ENCODE results near the gene SHF. TPM values are rescaled to one million over a fixed set of nuclear protein-coding genes. Genes with fewer than 3 reads are reported as not detected.
A peak's percentile ranks its signal among the peaks of the same experiment; 100 is the strongest.

The SHF gene
- total and polyA plus RNA-seq, 2 of the 8 experiments (the other 6 are each of a cell fraction or from before 2014, with no cell fraction given): 13.1 to 26.7 TPM

- no peak for TF ChIP-seq SUZ12 (IDR thresholded peaks at IDR 0.05; ENCODE audit: low read length)
- TF ChIP-seq KDM4A (IDR thresholded peaks at IDR 0.05; ENCODE audit: low read depth, low read length, severe bottlenecking): no peak
- no peak for TF ChIP-seq BCL11A (IDR thresholded peaks at IDR 0.05; ENCODE audit: low read depth in 2 of 2, low read length in 2 of 2)
- TF ChIP-seq SP4 (IDR thresholded peaks at IDR 0.05; ENCODE audit: low read length): no peak
- ChIA-PET CTCF (ENCODE audit: partially characterized antibody) (interaction anchor here (0.6 to 41.8 kb wide), 6 partner anchors 23 to 236 kb away, joined by 3 to 1117 read pairs (median 26); partner anchors contain the start of gene SHF), POLR2A (ENCODE audit: partially characterized antibody) (interaction anchor here (0.7 to 3.8 kb wide), 13 partner anchors 16 to 237 kb away, joined by 3 to 33 read pairs (median 3); partner anchors contain the start of gene SHF)
- no peaks in the 10 kb centered on the region for H3K79me1 ChIP-seq (ENCODE audit: low read depth, low read length)
- 0 out of 8 replicates have a peak overlapping the region, but pooled peaks of 1 of the 4 experiments have one; percentile 78 for H3K4me3 ChIP-seq (ENCODE audit: extremely low read depth in 1 of 4, insufficient read depth in 2 of 4, low read depth in 3 of 4, low read length in 4 of 4)
- no peak overlapping the region for H3K4me2 ChIP-seq (ENCODE audit: insufficient read depth in 1 of 2, low read depth in 2 of 2, low read length in 2 of 2)
- H3K27me3 ChIP-seq (replicated peaks in 1 of 4; ENCODE audit: control insufficient read depth in 3 of 4, extremely low read depth in 1 of 4, insufficient read depth in 3 of 4, low read length in 3 of 4): no peaks in the 10 kb centered on the region
- no peak overlapping the region for H2BK20ac ChIP-seq (ENCODE audit: low read length)
- no peak overlapping the region for H2AFZ ChIP-seq (ENCODE audit: low read length)
- H3K27ac ChIP-seq (ENCODE audit: low read depth, low read length): no peak overlapping the region
- H3K18ac ChIP-seq (ENCODE audit: extremely low read depth, low read length): peak overlapping the region; percentile 13; the same call in 1 of the 2 replicates
- H2BK12ac ChIP-seq (ENCODE audit: low read depth, low read length): no peak overlapping the region
- H3K23ac ChIP-seq (ENCODE audit: insufficient read length): no peak overlapping the region
- no peak overlapping the region for H4K5ac ChIP-seq (ENCODE audit: insufficient read length, low read depth, low read length)
- no peak overlapping the region for H3K14ac ChIP-seq (ENCODE audit: insufficient read length)
- H3K56ac ChIP-seq (replicated peaks; ENCODE audit: insufficient read length, low read depth, low read length): no peak overlapping the region
- H3K9me3 ChIP-seq (ENCODE audit: insufficient read depth in 2 of 2, low read depth in 1 of 2, low read length in 1 of 2): no peaks in the 10 kb centered on the region
- no peaks in the 10 kb centered on the region for H3K79me2 ChIP-seq (ENCODE audit: control insufficient read depth in 1 of 2, insufficient read depth in 2 of 2, low read length in 2 of 2)
- no peaks in the 10 kb centered on the region; the same call in 1 of the 2 replicates for H3K23me2 ChIP-seq (ENCODE audit: low read depth, low read length)
- no peak for FAIRE-seq
- H4K91ac ChIP-seq (replicated peaks; ENCODE audit: insufficient read length, low read length): peak overlapping the region; percentile 14
- peak overlapping the region; percentile 58; the same call in 1 of the 2 replicates for H2AK5ac ChIP-seq (ENCODE audit: low read depth, low read length)
- no peak overlapping the region for H2BK15ac ChIP-seq (ENCODE audit: low read length)
- H3K4ac ChIP-seq (replicated peaks; ENCODE audit: insufficient read length, low read depth, low read length): no peak overlapping the region
- no peak overlapping the region for H2BK120ac ChIP-seq (replicated peaks; ENCODE audit: low read depth, low read length)
- H4K20me1 ChIP-seq (replicated peaks in 1 of 2; ENCODE audit: control insufficient read depth in 1 of 2, insufficient read depth in 2 of 2, low read length in 2 of 2): peaks cover 2 to 4% of the 10 kb centered on the region in 2 experiments
- no peak overlapping the region for H4K8ac ChIP-seq (ENCODE audit: extremely low read depth, insufficient read depth, low read length)
- H3K9ac ChIP-seq (replicated peaks in 1 of 4; ENCODE audit: extremely low read depth in 1 of 4, low read depth in 3 of 4, low read length in 3 of 4): no peak overlapping the region
- no peak for DNase-seq (ENCODE audit: low read depth in 1 of 2, low spot score in 2 of 2)
- 65% methylated on average over 3 of the region's 5 CpGs; no CpG with 5 or more reads in 1 of the 2 experiments for WGBS, 2 experiments (ENCODE audit: extremely low coverage in 1 of 2, insufficient coverage in 1 of 2, insufficient read length in 1 of 2, insufficient replicate concordance in 2 of 2, low coverage in 1 of 2, low lambda C conversion rate in 2 of 2, missing lambda C conversion rate in 1 of 2)
- H2BK5ac ChIP-seq (ENCODE audit: low read depth, low read length): no peak overlapping the region
- H3K36me3 ChIP-seq (ENCODE audit: control insufficient read depth in 2 of 4, insufficient read depth in 4 of 4, low read length in 3 of 4): no peaks in the 10 kb centered on the region
- H3K4me1 ChIP-seq (replicated peaks in 1 of 4; ENCODE audit: control insufficient read depth in 3 of 4, insufficient read depth in 4 of 4, low read length in 3 of 4): peaks cover 0 to 19% (median 15%) of the 10 kb centered on the region in 4 experiments; a peak in 5 of 7 replicates
Observed at GRCh38 chr15:45165536-45165935, 22.2 kb downstream of the SHF start.
